ENCODE data around the gene IBA57. TPM values are rescaled to one million over a fixed set of nuclear protein-coding genes. Genes with fewer than 3 reads are reported as not detected.

IBA57 gene
- total RNA-seq, 3 donors from 2014 or later: 3.4 to 4.1 (median 3.9) TPM

DNA sequence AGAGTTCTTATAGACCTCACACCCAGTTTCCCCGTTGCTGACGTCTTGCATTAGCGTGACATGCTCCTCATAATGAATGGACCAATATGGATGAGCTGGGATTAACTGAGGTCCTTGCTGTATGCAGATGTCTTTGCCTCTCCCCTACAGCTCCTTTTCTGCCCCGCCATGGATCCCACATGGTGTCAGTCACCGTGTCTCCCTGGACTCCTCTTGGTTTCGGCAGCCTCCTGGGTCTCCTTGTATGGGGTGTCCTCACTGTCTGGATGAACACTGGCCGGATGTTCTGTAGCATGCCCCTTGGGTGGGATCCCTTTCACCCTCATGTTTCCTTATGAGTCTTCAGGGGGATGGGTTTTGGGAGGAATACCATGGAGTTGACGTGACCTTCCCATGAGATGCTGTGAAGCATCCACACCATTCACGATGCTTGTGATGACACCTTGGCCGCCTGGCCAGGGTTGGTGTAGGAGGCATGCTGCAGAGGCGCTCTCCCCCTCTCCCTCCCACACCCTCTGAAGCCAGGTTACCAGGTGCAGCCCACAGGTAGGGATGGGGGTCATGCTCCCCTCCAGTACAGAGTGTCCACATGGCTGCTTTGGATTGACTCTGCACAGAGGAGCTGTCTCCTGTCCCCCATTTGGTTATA lies 11.5 kb upstream of the IBA57 start:
- peaks cover 0 to 7% of the 10 kb centered on the region in 2 donors for H3K27me3 ChIP-seq
- H3K9me3 ChIP-seq: no peaks in the 10 kb centered on the region
- H3K36me3 ChIP-seq: no peaks in the 10 kb centered on the region
- peaks cover 0 to 16% of the 10 kb centered on the region in 2 donors for H3K4me1 ChIP-seq
- no peak overlapping the region for H3K4me3 ChIP-seq
- intact Hi-C loops (cut with DNase I; ENCODE audit: low total_unique reads): no loop called here
- no peak for DNase-seq (ENCODE audit: low spot score in 2 of 2)
- H3K27ac ChIP-seq: no peak overlapping the region
- TF ChIP-seq, protein P1, sequence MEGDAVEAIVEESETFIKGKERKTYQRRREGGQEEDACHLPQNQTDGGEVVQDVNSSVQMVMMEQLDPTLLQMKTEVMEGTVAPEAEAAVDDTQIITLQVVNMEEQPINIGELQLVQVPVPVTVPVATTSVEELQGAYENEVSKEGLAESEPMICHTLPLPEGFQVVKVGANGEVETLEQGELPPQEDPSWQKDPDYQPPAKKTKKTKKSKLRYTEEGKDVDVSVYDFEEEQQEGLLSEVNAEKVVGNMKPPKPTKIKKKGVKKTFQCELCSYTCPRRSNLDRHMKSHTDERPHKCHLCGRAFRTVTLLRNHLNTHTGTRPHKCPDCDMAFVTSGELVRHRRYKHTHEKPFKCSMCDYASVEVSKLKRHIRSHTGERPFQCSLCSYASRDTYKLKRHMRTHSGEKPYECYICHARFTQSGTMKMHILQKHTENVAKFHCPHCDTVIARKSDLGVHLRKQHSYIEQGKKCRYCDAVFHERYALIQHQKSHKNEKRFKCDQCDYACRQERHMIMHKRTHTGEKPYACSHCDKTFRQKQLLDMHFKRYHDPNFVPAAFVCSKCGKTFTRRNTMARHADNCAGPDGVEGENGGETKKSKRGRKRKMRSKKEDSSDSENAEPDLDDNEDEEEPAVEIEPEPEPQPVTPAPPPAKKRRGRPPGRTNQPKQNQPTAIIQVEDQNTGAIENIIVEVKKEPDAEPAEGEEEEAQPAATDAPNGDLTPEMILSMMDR (IDR thresholded peaks at IDR 0.05): no peak
- TF ChIP-seq POLR2A (IDR thresholded peaks at IDR 0.05) (no peak), POLR2AphosphoS5 (IDR thresholded peaks at IDR 0.05) (no peak)

DNA sequence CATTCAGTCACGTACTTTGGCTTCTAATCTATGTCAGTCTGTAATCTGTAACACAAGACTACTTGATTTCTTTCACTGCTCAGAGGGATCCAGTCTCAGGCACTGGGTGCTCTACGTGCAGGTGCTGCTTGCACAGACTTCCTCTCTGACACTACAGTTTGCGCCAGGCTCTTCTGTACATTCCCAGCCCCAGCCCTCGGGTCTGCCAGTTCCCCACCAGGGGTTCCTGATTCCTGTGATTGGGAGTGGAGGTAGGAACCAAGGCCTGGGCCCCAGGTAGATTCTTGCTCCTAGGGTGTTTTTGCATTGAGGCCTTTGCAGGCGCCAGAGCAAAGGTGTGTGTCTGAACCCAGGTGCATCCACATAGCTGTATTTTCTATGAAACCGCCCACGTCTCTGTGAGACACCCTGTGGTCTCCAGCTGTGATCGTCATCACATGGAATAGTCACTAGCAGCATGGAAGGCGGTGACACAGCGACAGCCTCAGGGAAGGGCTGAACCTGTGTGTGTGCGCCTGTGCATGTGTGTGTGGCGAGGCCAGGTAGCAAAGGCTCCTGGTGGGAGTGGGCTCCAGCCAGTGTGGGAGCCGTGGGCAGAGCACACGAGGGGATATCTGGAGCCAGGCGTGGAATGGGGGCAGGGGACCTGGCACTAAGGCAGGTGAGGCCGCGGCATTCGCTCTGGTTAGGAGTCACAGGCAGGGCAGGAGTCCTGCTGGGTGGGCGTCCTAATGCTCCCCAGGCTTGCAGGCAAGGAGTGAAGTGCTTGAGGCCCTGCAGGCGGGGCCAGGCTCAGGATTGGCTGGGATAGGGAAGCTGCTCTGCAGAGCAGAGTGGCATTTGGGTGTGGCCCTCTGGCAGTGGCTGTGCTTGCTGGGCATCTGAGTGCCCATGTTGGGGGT lies 10.7 kb upstream of the IBA57 start:
- Histone ChIP-seq H3K27ac (no peak overlapping the region), H3K4me1 (peaks cover 0 to 10% of the 10 kb centered on the region in 2 donors)
- DNase-seq (ENCODE audit: low spot score in 2 of 2): no peak

DNA sequence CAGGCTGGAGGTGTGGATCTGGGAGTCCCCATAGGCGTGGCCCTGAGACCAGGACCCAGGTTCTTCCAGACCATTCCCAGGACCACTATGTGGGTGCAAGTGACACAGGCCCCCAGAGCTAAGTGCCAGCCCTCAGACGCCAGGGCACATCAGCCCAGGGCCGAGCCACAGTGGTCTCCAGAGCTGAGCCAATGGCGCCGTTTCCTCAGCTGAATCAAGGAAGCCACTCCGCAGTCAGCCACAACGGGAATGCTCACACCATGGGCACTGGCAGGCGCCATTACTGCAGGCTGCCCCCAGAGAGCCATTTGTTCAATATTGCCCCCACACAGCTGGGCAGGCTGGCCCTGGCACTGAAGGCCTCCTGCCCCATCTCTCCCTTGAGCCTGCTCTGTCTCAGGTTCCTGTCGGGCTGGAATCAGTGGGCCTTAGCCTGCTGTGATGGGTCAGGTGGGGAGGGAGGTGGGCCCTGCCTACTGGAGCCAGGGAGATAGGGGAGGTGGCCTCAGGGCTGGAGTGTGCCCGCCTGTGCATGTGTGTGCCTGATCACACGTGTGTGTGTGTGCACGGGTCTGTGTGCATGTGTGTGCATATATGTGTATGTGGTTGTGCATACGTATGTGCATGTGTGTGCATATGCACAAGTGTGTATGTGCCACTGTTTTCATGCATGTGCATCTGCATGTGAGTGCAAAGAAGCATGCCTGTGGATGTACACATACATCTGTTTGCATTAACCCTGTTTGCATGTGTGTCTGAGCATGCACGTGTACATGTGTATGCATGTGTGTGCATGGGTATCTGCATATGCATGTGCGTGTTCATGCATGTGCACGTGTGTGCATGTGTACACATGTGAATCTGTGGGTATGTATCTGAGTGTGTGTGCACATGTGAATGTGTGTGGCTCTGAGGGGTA lies 9.7 kb upstream of the IBA57 start:
- H3K27me3 ChIP-seq: peaks cover 0 to 18% of the 10 kb centered on the region in 2 donors
- no peak for TF ChIP-seq POLR2AphosphoS5 (IDR thresholded peaks at IDR 0.05)
- no peak for TF ChIP-seq POLR2A (IDR thresholded peaks at IDR 0.05)
- TF ChIP-seq, protein P1 (IDR thresholded peaks at IDR 0.05): no peak
- intact Hi-C loops (cut with DNase I; ENCODE audit: low total_unique reads): no loop called here
- peaks cover 0 to 3% of the 10 kb centered on the region in 2 donors for H3K4me1 ChIP-seq
- no peaks in the 10 kb centered on the region for H3K36me3 ChIP-seq
- no peak for DNase-seq (ENCODE audit: low spot score in 2 of 2)
- no peak overlapping the region for H3K27ac ChIP-seq
- no peaks in the 10 kb centered on the region for H3K9me3 ChIP-seq
- no peak overlapping the region for H3K4me3 ChIP-seq

More for the DNA sequence above, 10.7 kb upstream of the IBA57 start:
- intact Hi-C loops (cut with DNase I; ENCODE audit: low total_unique reads): no loop called here
- Histone ChIP-seq H3K36me3 (no peaks in the 10 kb centered on the region), H3K27me3 (peaks cover 0 to 15% of the 10 kb centered on the region in 2 donors), H3K4me3 (no peak overlapping the region), H3K9me3 (no peaks in the 10 kb centered on the region)
- no peak for TF ChIP-seq POLR2A (IDR thresholded peaks at IDR 0.05)
- TF ChIP-seq POLR2AphosphoS5 (IDR thresholded peaks at IDR 0.05): no peak
- TF ChIP-seq, protein P1 (IDR thresholded peaks at IDR 0.05): no peak

GRCh38 chr1:228156515-228156881 lies 9.1 kb upstream of the IBA57 start:
- DNase-seq (ENCODE audit: low spot score in 2 of 2): no peak
- TF ChIP-seq POLR2AphosphoS5 (IDR thresholded peaks at IDR 0.05): no peak
- TF ChIP-seq, protein P1 (IDR thresholded peaks at IDR 0.05): no peak
- TF ChIP-seq POLR2A (IDR thresholded peaks at IDR 0.05): no peak
- no peak overlapping the region for H3K27ac ChIP-seq
- H3K4me3 ChIP-seq: no peak overlapping the region
- intact Hi-C loops (cut with DNase I; ENCODE audit: low total_unique reads): no loop called here
- H3K36me3 ChIP-seq: no peaks in the 10 kb centered on the region
- H3K27me3 ChIP-seq: peaks cover 0 to 18% of the 10 kb centered on the region in 2 donors
- H3K9me3 ChIP-seq: no peaks in the 10 kb centered on the region
- no peaks in the 10 kb centered on the region for H3K4me1 ChIP-seq
